ENCODE measurements around the gene EPGN. TPM values are rescaled to one million over a fixed set of nuclear protein-coding genes. Genes with fewer than 3 reads are reported as not detected.

The EPGN gene
- total RNA-seq, 1 donor from 2014 or later, result 0.30 TPM

DNA sequence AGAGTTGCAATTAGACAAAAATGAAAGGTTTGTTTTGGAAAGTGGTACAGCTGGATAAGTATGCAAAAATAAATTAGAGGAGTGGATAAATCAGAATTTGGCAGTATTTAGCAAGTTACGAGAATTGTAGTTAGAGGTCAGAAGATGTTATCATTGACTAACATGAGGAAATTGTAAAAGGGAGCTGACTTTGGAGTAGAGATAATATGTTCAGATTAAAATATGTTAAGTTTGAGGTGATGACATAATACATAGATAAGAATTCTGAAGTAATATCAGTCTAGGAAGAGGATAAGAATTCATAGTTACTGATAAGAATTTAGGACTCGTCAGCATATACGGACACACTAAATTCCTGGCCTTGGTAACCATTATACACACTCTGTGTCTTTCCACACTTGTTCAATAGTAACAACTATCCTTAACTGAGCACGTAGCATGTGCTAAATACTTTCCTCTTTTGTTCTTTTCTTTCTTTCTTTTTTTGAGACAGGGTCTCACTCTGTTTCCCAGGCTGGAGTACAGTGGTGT, 4.1 kb upstream of the EPGN start:
- Mint-ChIP-seq H3K36me3 (ENCODE audit: unreplicated experiment) (no peaks in the 10 kb centered on the region), H3K4me1 (ENCODE audit: unreplicated experiment) (no peaks in the 10 kb centered on the region), H3K27ac (ENCODE audit: unreplicated experiment) (no peak overlapping the region), H3K9me3 (ENCODE audit: unreplicated experiment) (no peaks in the 10 kb centered on the region), H3K4me3 (ENCODE audit: unreplicated experiment) (no peak overlapping the region), H3K27me3 (ENCODE audit: unreplicated experiment) (no peaks in the 10 kb centered on the region)
- DNase-seq (ENCODE audit: extremely low spot score, unreplicated experiment), result no peak
- TF ChIP-seq, protein P1, sequence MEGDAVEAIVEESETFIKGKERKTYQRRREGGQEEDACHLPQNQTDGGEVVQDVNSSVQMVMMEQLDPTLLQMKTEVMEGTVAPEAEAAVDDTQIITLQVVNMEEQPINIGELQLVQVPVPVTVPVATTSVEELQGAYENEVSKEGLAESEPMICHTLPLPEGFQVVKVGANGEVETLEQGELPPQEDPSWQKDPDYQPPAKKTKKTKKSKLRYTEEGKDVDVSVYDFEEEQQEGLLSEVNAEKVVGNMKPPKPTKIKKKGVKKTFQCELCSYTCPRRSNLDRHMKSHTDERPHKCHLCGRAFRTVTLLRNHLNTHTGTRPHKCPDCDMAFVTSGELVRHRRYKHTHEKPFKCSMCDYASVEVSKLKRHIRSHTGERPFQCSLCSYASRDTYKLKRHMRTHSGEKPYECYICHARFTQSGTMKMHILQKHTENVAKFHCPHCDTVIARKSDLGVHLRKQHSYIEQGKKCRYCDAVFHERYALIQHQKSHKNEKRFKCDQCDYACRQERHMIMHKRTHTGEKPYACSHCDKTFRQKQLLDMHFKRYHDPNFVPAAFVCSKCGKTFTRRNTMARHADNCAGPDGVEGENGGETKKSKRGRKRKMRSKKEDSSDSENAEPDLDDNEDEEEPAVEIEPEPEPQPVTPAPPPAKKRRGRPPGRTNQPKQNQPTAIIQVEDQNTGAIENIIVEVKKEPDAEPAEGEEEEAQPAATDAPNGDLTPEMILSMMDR (IDR thresholded peaks at IDR 0.05), result no peak

DNA sequence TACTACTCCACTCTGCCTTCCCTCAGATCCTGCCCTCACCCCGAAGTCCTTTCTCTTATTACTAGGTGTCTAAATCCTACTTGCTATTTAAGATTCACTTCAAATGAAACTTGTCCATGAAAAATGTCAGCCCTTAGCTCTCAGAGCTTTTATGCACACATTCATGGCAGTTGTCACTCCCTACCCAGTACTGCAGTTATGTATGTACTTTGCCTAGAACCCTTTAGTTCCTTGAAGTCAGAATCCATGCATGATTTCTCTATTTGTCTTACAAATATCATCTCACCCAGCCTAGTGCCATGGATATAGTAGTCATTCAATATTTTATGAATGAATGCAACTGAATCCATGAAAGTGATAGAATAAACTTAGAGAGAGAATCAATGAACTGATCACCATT, 3.3 kb upstream of the EPGN start:
- no peaks in the 10 kb centered on the region for H3K9me3 Mint-ChIP-seq (ENCODE audit: unreplicated experiment)
- H3K27ac Mint-ChIP-seq (ENCODE audit: unreplicated experiment), result no peak overlapping the region
- H3K36me3 Mint-ChIP-seq (ENCODE audit: unreplicated experiment), result no peaks in the 10 kb centered on the region
- H3K4me1 Mint-ChIP-seq (ENCODE audit: unreplicated experiment), result no peaks in the 10 kb centered on the region
- no peak overlapping the region for H3K4me3 Mint-ChIP-seq (ENCODE audit: unreplicated experiment)
- DNase-seq (ENCODE audit: extremely low spot score, unreplicated experiment), result no peak
- H3K27me3 Mint-ChIP-seq (ENCODE audit: unreplicated experiment), result no peaks in the 10 kb centered on the region
- TF ChIP-seq, protein P1 (IDR thresholded peaks at IDR 0.05), result no peak

DNA sequence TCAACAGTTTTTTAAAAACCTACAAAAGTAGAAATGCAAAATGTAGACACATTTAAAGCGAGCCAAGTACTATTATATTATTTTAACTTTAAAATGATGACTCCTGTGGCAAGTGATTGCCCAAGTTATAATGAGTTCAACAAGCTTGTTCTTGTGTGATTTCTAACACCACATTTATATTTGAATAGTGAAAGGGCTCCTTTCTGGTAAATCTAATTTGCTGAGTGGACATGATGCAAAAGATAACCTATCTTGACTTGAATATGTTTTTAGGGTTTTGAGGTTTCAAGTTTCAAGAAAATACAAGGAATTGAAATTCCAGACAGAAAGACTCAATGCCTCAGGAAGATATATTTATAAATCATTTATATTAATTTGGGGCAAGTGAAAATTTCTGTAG, 1.1 kb upstream of the EPGN start:
- H3K27ac Mint-ChIP-seq (ENCODE audit: unreplicated experiment), result no peak overlapping the region
- no peaks in the 10 kb centered on the region for H3K36me3 Mint-ChIP-seq (ENCODE audit: unreplicated experiment)
- TF ChIP-seq, protein P1 (IDR thresholded peaks at IDR 0.05), result no peak
- no peak for DNase-seq (ENCODE audit: extremely low spot score, unreplicated experiment)
- peaks cover 2% of the 10 kb centered on the region for H3K4me1 Mint-ChIP-seq (ENCODE audit: unreplicated experiment)
- H3K27me3 Mint-ChIP-seq (ENCODE audit: unreplicated experiment), result no peaks in the 10 kb centered on the region
- no peak overlapping the region for H3K4me3 Mint-ChIP-seq (ENCODE audit: unreplicated experiment)
- H3K9me3 Mint-ChIP-seq (ENCODE audit: unreplicated experiment), result no peaks in the 10 kb centered on the region

DNA sequence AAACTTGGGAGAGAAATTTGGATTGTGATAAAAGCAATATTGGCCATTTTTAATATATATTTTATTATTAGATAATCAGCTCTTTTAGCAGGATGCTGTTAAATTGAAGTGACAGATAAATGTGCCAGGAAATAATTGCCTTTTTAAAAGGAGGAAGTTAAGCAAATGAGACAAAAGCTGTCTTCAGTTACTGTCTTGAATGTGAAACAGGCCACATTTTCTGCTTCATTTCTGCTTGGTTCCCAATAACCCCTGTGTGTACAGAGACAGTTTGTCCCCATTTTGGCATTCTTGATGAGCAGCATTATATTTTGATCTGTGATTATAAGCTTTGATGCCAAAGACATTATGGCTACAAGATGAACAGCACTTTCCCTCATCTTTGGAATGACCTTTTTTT, 953 bp downstream of the EPGN start:
- Mint-ChIP-seq H3K27ac (ENCODE audit: unreplicated experiment) (no peak overlapping the region), H3K4me1 (ENCODE audit: unreplicated experiment) (peaks cover 2% of the 10 kb centered on the region), H3K4me3 (ENCODE audit: unreplicated experiment) (no peak overlapping the region), H3K36me3 (ENCODE audit: unreplicated experiment) (no peaks in the 10 kb centered on the region), H3K9me3 (ENCODE audit: unreplicated experiment) (no peaks in the 10 kb centered on the region), H3K27me3 (ENCODE audit: unreplicated experiment) (no peaks in the 10 kb centered on the region)
- no peak for DNase-seq (ENCODE audit: extremely low spot score, unreplicated experiment)
- TF ChIP-seq, protein P1 (IDR thresholded peaks at IDR 0.05), result no peak

DNA sequence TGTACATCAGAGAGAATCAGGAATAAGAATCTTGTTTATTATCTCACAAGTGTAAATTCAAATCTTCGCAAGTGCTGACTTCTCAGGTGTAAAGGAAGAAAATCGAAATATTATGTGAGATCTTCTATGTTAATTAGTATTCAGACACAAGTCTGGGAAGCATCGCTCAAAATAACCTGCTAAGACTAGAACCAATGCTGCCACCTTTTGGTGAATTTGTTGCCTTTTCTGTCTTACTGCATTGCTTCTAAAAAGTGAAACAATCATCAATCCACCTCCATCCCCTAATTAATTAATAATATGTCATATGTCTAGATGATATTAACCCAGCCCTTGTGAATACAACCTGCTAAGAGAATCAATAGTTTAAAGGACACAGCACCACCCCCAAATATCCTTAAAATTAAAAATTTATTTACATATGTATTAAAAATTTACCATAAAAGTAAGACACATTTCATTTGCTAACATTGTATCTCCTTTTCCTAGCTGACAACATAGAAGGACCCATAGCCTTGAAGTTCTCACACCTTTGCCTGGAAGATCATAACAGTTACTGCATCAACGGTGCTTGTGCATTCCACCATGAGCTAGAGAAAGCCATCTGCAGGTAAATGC, 3.5 kb downstream of the EPGN start:
- no peak overlapping the region for H3K4me3 Mint-ChIP-seq (ENCODE audit: unreplicated experiment)
- TF ChIP-seq, protein P1 (IDR thresholded peaks at IDR 0.05), result peak; percentile 82
- H3K4me1 Mint-ChIP-seq (ENCODE audit: unreplicated experiment), result peaks cover 8% of the 10 kb centered on the region
- no peak overlapping the region for H3K27ac Mint-ChIP-seq (ENCODE audit: unreplicated experiment)
- no peaks in the 10 kb centered on the region for H3K9me3 Mint-ChIP-seq (ENCODE audit: unreplicated experiment)
- no peaks in the 10 kb centered on the region for H3K36me3 Mint-ChIP-seq (ENCODE audit: unreplicated experiment)
- no peaks in the 10 kb centered on the region for H3K27me3 Mint-ChIP-seq (ENCODE audit: unreplicated experiment)
- no peak for DNase-seq (ENCODE audit: extremely low spot score, unreplicated experiment)
